GM19025 (cell line): ENCODE measurements around the gene CCL17.
A peak's percentile ranks its signal among the peaks of the same experiment; 100 is the strongest.
"Not testable (repeated sequence)": the region's sequence is repeated elsewhere in the genome, so short reads cannot be mapped to it uniquely, and the experiment has no call there.

Source experiments
- ATAC-seq: cut with Tn5 transposase; IDR thresholded peaks from one replicate; pipeline ENCODE4 v1.9.1; 2021; ENCODE audit warnings: mild to moderate bottlenecking, low read depth, moderate library complexity; ENCODE audit not compliant: unreplicated experiment

The CCL17 gene

DNA sequence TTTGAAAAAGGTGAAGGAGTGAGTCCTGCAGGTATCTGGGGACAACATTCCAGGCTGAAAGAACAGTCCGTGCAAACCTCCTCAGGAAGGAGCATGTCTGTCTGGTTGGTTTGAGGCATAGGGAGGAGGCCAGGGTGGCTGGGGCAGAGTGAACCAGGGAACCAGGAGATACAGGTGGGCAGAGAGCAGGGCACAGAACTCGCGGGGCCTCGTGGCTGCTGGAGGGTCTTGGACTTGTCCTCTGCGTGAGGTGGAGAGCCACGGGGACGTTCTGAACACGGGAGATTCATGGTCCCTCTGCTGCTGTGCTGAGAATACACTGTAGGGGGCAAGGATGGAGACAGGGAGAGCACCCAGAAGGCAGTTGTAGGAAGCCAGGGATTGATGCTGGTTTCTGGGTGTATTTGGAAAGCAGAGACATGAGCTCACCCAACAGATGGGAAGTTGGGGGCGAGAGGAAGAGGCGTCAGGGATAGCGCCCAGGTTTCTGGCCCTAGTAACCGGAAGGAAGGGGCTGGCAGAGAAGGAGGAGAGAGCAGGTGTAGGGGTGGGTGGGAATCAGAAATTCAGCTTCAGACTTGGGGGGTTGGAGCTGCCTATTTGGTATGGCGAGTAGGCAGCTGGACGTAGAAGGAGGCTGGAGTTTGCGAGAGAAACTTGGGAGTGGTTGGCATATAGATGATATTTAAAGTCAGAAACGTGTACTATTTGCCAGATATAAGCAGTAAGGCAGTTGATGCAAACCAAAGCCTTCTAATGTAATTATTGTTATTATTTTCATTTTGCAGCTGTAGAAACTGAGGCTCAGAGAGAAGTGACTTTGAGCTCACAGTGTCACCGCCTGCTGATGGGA, at the start of gene CCL17:
Gene CCL17, plus strand, starts transcription at position 803 of the 853 bp plus-strand sequence. CDS start 9,166 bp downstream, outside the sequence.
- ATAC-seq = no peak

GRCh38 chr16:57355898-57356414, 48.6 kb upstream of the CCL17 start:
- ATAC-seq = no peak

DNA sequence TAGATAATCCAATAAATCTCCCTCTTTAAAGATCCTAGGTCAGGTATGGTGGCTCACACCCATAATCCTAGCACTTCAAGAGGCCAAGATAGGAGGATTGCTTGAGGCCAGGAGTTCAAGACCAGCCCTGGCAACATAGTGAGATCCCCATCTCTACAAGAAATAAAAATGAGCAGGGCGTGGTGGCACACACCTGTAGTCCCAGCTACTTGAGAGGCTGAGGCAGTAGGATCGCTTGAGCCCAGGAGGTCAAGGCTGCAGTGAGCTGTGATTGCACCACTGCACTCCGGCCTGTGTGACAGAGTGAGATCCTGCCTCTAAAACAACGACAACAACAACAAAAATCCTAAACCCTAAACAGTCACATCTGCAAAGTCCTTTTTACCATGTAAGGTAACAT, 48.0 kb upstream of the CCL17 start:
- ATAC-seq = no peak

GRCh38 chr16:57357330-57358085, 47.1 kb upstream of the CCL17 start:
- ATAC-seq = no peak

GRCh38 chr16:57358086-57358420, 46.5 kb upstream of the CCL17 start:
- ATAC-seq = no peak

- peak; percentile 60 for ATAC-seq
Measured at GRCh38 chr16:57358527-57359095, 46.0 kb upstream of the CCL17 start, which contains the start of gene CCL22. TSS of gene CCL22 (plus strand) at chr16:57358783. CDS start at chr16:57358817, 34 bp downstream.

DNA sequence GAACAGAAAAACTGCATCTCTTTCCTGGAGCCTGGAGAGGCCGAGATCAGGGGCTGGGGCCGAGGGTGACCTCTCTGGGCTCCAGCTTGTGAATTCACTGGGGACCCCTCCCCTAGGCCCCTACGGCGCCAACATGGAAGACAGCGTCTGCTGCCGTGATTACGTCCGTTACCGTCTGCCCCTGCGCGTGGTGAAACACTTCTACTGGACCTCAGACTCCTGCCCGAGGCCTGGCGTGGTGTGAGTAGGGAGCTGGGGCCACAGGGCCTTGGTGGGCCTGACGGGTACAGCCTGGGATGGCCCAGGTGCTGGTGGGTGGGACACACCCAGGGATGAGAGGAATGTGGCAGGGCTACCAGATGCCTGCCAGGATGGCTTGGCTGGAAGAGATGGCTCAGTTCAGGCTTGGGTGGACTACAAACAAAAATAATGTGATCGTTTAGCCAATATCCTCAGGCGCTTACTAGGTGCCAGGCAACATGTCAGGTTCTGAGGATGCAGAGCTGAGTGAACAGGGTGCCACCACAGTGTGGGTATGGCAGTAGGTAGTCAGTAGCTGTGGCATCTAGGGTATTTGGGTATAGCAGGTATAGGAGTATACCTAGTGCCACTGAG, 44.1 kb upstream of the CCL17 start:
- no peak for ATAC-seq

DNA sequence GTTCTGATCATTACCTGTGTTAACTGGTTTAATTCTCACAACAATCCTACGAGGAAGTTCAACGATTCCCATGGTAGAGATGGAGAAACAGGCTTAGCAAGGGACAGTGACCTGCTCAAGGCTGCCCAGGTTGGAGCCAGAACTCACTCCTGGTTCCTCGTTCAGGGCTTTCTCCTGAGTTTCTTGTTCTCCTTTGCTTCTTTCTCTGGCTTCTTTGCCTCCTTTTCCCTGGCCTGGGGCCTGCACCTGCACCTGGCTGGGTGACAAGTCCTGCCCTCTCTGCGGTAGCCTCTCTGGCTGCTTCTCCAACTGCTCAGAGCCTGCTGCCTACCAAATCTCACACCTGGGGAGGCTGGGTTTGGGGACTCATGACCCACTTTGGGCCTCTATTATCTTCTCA, 43.2 kb upstream of the CCL17 start:
- ATAC-seq = no peak

- ATAC-seq = no peak
Measured at GRCh38 chr16:57364143-57364542, 40.4 kb upstream of the CCL17 start.

GRCh38 chr16:57366544-57367040, 38.0 kb upstream of the CCL17 start:
- no peak for ATAC-seq

DNA sequence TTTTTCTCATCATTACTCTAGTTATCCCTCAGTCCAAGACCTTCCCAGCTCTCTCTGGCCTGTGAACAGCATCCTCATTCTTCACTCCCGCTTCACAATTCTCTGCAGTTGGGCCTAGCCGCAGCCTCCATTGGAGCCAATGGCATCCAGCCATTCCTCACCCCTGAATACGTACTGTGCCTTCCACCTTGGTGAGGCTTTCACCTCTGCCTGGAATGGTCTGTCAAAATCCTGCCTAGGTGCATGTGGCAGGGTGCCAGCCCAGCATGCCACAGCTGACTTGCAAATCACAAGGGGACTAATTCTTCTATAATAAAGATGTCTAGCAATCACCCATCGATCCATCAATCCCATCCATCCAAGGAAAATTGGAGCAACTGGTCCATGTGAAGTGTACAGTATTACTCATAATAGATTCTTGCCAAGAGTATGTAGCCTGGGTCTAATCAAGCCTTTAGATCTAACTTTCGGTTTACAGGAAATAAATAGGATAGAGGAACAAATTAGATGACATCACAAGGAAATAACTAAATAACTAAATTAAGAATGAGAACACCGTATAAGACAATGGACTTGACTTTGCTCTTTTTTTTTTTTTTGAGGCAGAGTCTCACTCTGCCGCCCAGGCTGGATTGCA, 37.3 kb upstream of the CCL17 start:
- ATAC-seq = no peak

- no peak for ATAC-seq
Measured at GRCh38 chr16:57371494-57372371, 32.8 kb upstream of the CCL17 start.

DNA sequence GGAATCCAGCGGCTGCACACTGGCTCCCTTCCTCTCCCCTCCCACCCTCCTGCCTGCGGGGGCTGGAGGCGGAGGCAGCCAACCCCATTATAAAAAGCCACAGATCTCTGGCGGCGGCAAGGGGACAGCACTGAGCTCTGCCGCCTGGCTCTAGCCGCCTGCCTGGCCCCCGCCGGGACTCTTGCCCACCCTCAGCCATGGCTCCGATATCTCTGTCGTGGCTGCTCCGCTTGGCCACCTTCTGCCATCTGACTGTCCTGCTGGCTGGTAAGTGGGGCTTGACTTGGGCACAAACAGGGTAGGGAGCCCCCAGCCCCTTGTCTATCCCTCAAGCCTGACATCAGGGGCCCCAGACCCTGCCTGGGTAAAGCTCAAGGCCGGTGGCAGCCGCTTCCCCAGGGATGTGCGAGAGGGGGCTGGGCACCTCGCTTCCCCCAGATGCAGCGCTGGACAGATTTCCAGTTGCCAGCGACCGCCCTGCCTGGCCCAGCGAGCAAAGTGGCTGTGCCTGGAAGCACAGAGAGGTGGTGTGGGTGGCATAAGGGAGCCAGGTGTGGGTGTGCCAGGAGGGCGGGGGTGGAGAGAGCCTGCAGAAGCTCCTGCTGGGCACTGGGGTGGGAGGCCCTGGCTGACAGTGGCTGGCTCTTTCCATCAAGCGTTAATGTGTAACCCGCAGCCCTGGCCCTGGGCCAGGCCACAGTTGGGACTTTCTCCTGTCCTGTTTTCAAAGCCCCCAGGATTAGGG, 32.0 kb upstream of the CCL17 start, which contains the start of gene CX3CL1:
Gene CX3CL1, plus strand, starts transcription at position 119 of the 745 bp plus-strand sequence. Its CDS starts 79 bp downstream, at position 198.
- ATAC-seq = no peak

- ATAC-seq = no peak
Measured at GRCh38 chr16:57373117-57373947, 31.2 kb upstream of the CCL17 start.

GRCh38 chr16:57374067-57374534, 30.5 kb upstream of the CCL17 start:
- ATAC-seq = no peak

DNA sequence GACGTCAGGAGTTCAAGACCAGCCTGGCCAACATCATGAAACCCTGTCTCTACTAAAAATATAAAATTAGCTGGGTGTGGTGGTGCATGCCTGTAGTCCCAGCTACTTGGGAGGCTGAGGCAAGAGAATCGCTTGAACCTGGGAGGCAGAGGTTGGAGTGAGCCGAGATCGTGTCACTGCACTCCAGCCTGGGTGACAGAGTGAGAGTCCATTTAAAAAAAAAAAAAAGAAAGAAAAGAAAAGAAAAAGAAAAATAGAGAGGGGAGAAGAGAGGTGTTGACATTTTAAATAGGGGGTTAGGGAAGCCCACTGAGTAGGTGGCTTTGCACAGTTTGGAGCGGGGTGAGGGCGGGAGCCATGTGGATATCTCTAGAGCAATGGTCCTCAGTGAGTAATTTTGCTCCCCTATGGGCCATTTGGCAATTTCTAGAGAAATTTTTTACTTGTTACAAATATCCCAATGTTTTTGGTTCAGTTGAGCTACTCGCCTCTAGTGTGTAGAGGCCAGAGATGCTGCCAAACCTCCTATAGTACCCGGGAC, 29.6 kb upstream of the CCL17 start:
- ATAC-seq = not testable (repeated sequence)

DNA sequence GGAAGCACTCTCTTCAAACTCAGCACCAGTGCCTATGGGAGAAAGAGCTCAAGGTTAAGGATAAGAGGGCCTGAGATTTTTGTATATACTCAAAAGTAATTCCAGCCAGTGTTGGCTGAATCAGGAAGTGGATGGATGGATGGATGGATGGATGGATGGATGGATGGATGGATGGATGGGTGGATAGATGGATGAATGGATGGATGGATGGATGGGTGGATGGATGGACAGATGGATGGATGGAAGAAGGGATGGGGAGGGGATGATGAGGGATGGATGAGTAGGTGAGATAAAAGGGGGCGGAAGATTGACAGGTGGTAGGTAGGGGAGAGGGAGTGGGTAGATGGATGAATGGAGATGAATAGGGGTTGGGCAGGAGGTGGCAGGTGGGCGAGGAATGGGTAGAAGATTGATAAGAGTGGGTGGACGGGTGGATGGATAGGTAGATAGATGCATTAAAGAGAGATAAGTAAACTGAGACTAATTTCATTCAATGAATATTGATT, 28.2 kb upstream of the CCL17 start:
- no peak for ATAC-seq
